ENCODE results near the gene FRY.

GRCh38 chr13:32045982-32046785, 14.6 kb downstream of the FRY start:
- TF ChIP-seq CTCF (conservative IDR thresholded peaks at IDR 0.05) (no peak), ZFX (IDR thresholded peaks at IDR 0.05) (no peak)

Data from C4-2B (cell line).